LNCaP clone FGC (cell line): ENCODE data around the gene RFTN1.

ENCODE experiments used
- DNase-seq: peaks from one replicate; pipeline ENCODE4 v3.0.0-alpha.2; 2011; ENCODE audit warnings: low read depth
- H3K4me3 ChIP-seq: 2 replicates; pipeline ENCODE4 v1.5.1; 2011; ENCODE audit warnings: mild to moderate bottlenecking, low read depth, low read length, control low read depth
- TF ChIP-seq, protein P1 (sequence below): IDR thresholded peaks from 2 replicates; pipeline ENCODE4 v1.5.1; 2012; ENCODE audit warnings: mild to moderate bottlenecking; ENCODE audit not compliant: control insufficient read depth, insufficient read depth; ENCODE audit errors: extremely low read depth

The RFTN1 gene, protein sequence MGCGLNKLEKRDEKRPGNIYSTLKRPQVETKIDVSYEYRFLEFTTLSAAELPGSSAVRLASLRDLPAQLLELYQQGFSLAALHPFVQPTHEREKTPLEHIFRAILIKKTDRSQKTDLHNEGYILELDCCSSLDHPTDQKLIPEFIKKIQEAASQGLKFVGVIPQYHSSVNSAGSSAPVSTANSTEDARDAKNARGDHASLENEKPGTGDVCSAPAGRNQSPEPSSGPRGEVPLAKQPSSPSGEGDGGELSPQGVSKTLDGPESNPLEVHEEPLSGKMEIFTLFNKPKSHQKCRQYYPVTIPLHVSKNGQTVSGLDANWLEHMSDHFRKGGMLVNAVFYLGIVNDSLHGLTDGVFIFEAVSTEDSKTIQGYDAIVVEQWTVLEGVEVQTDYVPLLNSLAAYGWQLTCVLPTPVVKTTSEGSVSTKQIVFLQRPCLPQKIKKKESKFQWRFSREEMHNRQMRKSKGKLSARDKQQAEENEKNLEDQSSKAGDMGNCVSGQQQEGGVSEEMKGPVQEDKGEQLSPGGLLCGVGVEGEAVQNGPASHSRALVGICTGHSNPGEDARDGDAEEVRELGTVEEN

DNA sequence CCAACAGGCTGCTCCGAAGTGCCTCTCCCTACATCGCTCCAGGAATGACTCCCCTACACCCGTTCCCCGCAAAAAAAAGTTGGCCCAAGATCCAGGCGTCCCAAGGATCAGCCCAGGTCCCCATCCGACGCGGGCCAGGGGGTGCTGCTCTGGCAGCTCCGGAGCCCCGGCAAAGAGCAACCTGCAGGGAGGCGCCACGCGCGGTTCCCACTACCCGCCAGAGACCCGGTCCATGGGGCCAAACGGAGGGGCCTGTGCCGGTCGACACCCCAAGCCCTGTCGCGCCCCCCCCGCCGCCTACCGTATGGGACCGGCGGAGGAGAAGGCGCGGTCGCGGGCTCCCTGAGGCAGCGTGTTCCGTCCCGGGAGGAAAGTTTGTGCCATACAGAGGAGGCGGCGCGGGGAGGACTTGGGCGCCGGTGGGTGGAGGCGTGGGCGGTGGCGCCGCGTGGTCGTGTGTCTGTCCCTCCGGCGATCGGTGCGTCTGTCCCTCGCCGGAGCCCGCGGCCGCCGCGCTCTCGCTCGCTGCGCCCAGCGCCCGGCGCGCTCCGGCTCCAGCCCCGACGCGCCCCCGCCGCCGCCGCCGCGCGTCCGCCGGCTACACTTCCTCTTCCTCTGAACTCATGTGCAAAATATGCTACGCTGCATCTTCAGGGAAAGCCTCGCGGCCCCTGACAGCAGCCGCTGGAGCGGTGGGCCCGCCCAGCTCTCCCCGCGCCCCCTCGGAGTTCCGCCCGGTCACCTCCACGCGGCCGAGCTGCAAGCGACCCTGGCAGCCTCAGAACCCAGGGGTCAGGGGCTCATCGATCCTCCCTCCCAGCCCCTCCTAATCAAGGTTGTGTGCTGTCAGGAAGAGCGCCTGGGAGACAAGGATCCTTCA is at the start of gene RFTN1:
Gene RFTN1 (minus strand): TSS at position 559 of the 880 bp plus-strand sequence. CDS start 19,830 bp downstream, outside the sequence.
- TF ChIP-seq, protein P1, sequence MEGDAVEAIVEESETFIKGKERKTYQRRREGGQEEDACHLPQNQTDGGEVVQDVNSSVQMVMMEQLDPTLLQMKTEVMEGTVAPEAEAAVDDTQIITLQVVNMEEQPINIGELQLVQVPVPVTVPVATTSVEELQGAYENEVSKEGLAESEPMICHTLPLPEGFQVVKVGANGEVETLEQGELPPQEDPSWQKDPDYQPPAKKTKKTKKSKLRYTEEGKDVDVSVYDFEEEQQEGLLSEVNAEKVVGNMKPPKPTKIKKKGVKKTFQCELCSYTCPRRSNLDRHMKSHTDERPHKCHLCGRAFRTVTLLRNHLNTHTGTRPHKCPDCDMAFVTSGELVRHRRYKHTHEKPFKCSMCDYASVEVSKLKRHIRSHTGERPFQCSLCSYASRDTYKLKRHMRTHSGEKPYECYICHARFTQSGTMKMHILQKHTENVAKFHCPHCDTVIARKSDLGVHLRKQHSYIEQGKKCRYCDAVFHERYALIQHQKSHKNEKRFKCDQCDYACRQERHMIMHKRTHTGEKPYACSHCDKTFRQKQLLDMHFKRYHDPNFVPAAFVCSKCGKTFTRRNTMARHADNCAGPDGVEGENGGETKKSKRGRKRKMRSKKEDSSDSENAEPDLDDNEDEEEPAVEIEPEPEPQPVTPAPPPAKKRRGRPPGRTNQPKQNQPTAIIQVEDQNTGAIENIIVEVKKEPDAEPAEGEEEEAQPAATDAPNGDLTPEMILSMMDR = no peak
- peak within 1 kb of the TSS; percentile 30 for H3K4me3 ChIP-seq
- no peak for DNase-seq

DNA sequence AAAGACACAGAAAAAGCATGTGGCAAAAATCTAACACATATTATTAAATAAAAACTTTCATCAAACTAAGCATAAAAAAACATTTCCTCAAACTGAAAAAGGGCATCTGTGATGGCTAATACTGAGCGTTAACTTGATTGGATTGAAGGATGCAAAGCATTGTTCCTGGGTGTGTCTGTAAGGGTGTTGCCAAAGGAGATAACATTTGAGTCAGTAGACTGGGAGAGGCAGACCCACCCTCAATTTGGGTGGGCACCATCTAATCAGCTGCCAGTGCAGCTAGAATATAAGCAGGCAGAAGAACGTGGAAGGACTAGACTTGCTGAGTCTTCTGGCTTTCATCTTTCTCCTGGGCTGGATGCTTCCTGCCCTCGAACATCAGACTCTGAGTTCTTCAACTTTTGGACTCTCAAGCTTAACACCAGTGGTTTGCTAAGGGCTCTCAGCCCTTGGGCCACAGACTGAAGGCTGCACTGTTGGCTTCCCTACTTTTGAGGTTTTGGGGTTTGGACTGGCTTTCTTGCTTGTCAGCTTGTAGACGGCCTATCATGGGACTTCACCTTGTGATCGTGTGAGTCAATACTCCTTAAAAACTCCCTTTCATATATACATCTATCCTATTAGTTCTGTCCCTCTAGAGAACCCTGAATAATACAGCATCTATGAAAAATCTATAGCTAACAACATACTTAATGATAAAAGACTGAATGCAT is 46.3 kb upstream of the RFTN1 start:
- TF ChIP-seq, protein P1 = no peak
- DNase-seq = no peak
- H3K4me3 ChIP-seq = no peak overlapping the region

DNA sequence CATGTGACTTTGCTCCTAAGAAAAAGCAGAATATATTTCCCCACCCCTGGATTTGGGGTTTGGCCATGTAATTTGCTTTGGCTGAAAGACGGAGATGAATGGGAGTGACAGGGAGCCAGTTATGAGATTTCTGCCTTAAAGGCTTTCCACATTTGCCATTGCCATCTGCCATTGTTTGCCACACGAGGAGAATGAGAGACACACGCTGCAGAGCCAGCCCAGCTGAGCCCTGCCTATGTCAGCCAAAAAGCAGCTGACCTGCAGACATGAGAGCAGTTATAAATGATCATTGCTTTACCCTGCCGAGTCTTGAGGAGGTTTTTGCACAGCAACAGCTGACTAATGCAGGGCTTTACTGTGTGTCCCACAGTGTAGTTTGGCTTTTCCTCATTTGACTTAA is 40.6 kb upstream of the RFTN1 start:
- TF ChIP-seq, protein P1 = no peak
- DNase-seq = no peak
- H3K4me3 ChIP-seq = no peak overlapping the region

DNA sequence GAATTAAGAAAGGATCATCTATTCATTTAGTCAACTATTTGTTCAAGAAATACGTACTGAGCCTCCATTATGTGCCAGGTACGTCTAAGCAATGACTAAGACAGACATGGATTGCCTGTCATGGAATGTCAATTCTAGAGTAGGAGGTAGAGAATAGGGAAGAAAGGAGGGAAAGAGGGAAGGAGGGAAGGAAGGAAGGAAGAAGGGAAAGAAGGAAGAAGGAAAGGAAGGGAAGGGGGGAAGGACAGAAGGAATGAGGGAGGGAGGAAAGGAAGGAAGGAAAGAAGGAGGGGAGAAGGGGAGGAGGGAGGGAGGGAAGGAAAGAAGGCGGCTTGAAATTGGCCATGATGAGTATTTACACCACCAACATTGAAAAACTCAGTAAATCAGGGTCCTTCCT is 39.3 kb upstream of the RFTN1 start:
- H3K4me3 ChIP-seq = no peak overlapping the region
- DNase-seq = no peak
- TF ChIP-seq, protein P1 = no peak

DNA sequence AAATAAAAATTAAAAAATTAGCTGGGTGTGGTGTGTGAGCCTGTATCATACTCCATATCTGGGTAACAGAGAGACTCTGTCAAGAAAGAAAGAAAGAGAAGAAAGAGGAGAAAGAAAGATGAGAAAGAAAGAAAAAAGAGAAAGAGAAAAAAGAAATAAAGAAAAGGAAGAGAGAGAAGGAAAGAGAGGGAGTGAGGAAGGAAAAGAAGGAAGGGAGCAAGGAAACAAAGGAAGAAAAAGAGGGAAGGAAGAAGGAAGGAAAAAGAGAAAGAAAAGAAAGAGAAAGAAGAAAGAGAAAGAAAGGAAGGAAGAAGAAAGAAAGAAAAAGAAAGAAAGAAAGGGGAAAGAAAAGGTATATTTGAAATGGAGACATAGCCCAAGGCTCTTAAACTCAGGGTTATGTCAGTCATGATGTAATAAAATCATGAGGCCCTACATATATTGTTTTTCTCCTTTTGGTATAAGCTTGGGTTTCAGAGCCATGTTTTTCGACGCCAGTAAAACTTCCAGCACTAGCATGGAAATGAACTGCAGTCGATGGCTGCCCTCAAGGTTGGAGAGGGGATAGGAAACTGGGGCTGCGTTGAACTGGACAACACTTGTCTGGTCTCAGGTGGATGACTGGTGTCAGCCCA is 38.0 kb upstream of the RFTN1 start:
- TF ChIP-seq, protein P1 = no peak
- no peak for DNase-seq
- no peak overlapping the region for H3K4me3 ChIP-seq
